Activated CD8-positive, alpha-beta memory T cell treated with anti-CD3 and anti-CD28 coated beads for 36 hours (primary cell): ENCODE data around the gene EFEMP2. TPM values are rescaled to one million over a fixed set of nuclear protein-coding genes. Genes with fewer than 3 reads are reported as not detected.
"Not testable (repeated sequence)": the region's sequence is repeated elsewhere in the genome, so short reads cannot be mapped to it uniquely, and the experiment has no call there.

Experiments used
- CTCF ChIA-PET: fragments of 350-600 bp; sonication (Branson Sonifier 250); formaldehyde crosslinking; loops from one replicate; lab custom pipeline; 2021; ENCODE audit warnings: antibody characterized with exemption; lab: Charles Lee
- POLR2A ChIA-PET: fragments of 350-600 bp; sonication (Branson Sonifier 250); formaldehyde crosslinking; loops from one replicate; lab custom pipeline; 2021; ENCODE audit warnings: antibody characterized with exemption; lab: Charles Lee
- total RNA-seq, 2 experiments: library from RNA; stranded (reverse); gene quantifications; one replicate each; pipeline ENCODE4 v1.2.3, GENCODE V29; 2021

Gene EFEMP2
- total RNA-seq, 2 experiments from 2014 or later, result 3.7 to 5.7 TPM

- ChIA-PET CTCF (interaction anchor here (8.1 kb wide), 1 partner anchor 31 kb away, joined by 163 read pairs; the partner anchor contains the start of genes CCDC85B and FIBP), POLR2A (interaction anchor here (3.0 kb wide), 1 partner anchor 17 kb away, joined by 15 read pairs; no protein-coding TSS in a partner anchor)
Observed at GRCh38 chr11:65856689-65857499, 15.7 kb downstream of the EFEMP2 start.

GRCh38 chr11:65855927-65856363 lies 16.7 kb downstream of the EFEMP2 start:
- CTCF ChIA-PET, result interaction anchor here (8.1 kb wide), 1 partner anchor 32 kb away, joined by 163 read pairs; the partner anchor contains the start of genes CCDC85B and FIBP
- POLR2A ChIA-PET, result interaction anchor here (0.6 kb wide), 1 partner anchor 277 kb away, joined by 4 read pairs; no protein-coding TSS in a partner anchor

GRCh38 chr11:65854852-65855837 lies 17.5 kb downstream of the EFEMP2 start:
- POLR2A ChIA-PET, result no interaction called here
- CTCF ChIA-PET, result no interaction called here

- CTCF ChIA-PET, result no interaction called here
- POLR2A ChIA-PET, result no interaction called here
Observed at GRCh38 chr11:65854161-65854592, 18.4 kb downstream of the EFEMP2 start.

GRCh38 chr11:65853246-65853979 lies 19.2 kb downstream of the EFEMP2 start:
- CTCF ChIA-PET, result interaction anchor here (0.6 to 3.6 kb wide), 5 partner anchors 31 to 142 kb away, joined by 3 to 17 read pairs (median 5); partner anchors contain the start of genes AP5B1, CCDC85B and FIBP
- POLR2A ChIA-PET, result interaction anchor here (1.0 kb wide), 1 partner anchor 10 kb away, joined by 3 read pairs; no protein-coding TSS in a partner anchor

- CTCF ChIA-PET, result interaction anchor here (0.6 to 3.6 kb wide), 5 partner anchors 32 to 348 kb away, joined by 3 to 17 read pairs (median 4); partner anchors contain the start of genes AP5B1, CCDC85B and FIBP
- POLR2A ChIA-PET, result interaction anchor here (0.6 to 1.6 kb wide), 6 partner anchors 8 to 190 kb away, joined by 3 to 5 read pairs (median 3); partner anchors contain the start of genes CCDC85B, FIBP and RELA
Observed at GRCh38 chr11:65852508-65853245, 19.9 kb downstream of the EFEMP2 start.

- ChIA-PET POLR2A (interaction anchor here (0.6 to 2.1 kb wide), 6 partner anchors 9 to 189 kb away, joined by 3 to 6 read pairs (median 4); partner anchors contain the start of genes CCDC85B, FIBP, RELA and SNX32), CTCF (interaction anchor here (1.0 to 3.6 kb wide), 7 partner anchors 13 to 141 kb away, joined by 3 to 17 read pairs (median 8); partner anchors contain the start of genes AP5B1, CCDC85B, FIBP and SNX32)
Observed at GRCh38 chr11:65851811-65852507, 20.6 kb downstream of the EFEMP2 start.

- POLR2A ChIA-PET, result interaction anchor here (0.6 to 2.1 kb wide), 4 partner anchors 18 to 699 kb away, joined by 3 to 6 read pairs (median 4); partner anchors contain the start of genes CCDC85B and SNX32
- CTCF ChIA-PET, result interaction anchor here (1.3 to 3.6 kb wide), 5 partner anchors 12 to 71 kb away, joined by 5 to 17 read pairs (median 8); partner anchors contain the start of genes AP5B1, CCDC85B, FIBP and SNX32
Observed at GRCh38 chr11:65851083-65851579, 21.5 kb downstream of the EFEMP2 start.

- ChIA-PET POLR2A (interaction anchor here (0.6 to 2.1 kb wide), 4 partner anchors 17 to 699 kb away, joined by 3 to 6 read pairs (median 4); partner anchors contain the start of genes CCDC85B and SNX32), CTCF (interaction anchor here (0.6 to 3.6 kb wide), 7 partner anchors 12 to 70 kb away, joined by 3 to 17 read pairs (median 8); partner anchors contain the start of genes AP5B1, CCDC85B, FIBP and SNX32)
Observed at GRCh38 chr11:65850217-65851082, 22.1 kb downstream of the EFEMP2 start.

GRCh38 chr11:65849771-65850216 lies 22.8 kb downstream of the EFEMP2 start:
- ChIA-PET CTCF (interaction anchor here (0.6 to 3.0 kb wide), 4 partner anchors 11 to 80 kb away, joined by 3 to 13 read pairs (median 3); no protein-coding TSS in a partner anchor), POLR2A (interaction anchor here (2.1 kb wide), 1 partner anchor 16 kb away, joined by 6 read pairs; the partner anchor contains the start of gene SNX32)

GRCh38 chr11:65849366-65849765 lies 23.2 kb downstream of the EFEMP2 start:
- CTCF ChIA-PET, result interaction anchor here (0.5 to 3.0 kb wide), 4 partner anchors 10 to 80 kb away, joined by 3 to 13 read pairs (median 3); partner anchors contain the start of gene FIBP
- POLR2A ChIA-PET, result no interaction called here

- CTCF ChIA-PET, result interaction anchor here (0.7 to 0.9 kb wide), 4 partner anchors 13 to 68 kb away, joined by 3 to 4 read pairs (median 3); partner anchors contain the start of gene FIBP
- POLR2A ChIA-PET, result not testable (repeated sequence)
Observed at GRCh38 chr11:65848693-65849092, 23.9 kb downstream of the EFEMP2 start.

- ChIA-PET POLR2A (interaction anchor here (0.7 kb wide), 2 partner anchors 40 to 202 kb away, joined by 3 to 5 read pairs; no protein-coding TSS in a partner anchor), CTCF (interaction anchor here (0.7 to 0.9 kb wide), 3 partner anchors 40 to 94 kb away, joined by 3 to 4 read pairs (median 3); partner anchors contain the start of gene FIBP)
Observed at GRCh38 chr11:65847746-65848145, 24.9 kb downstream of the EFEMP2 start.

GRCh38 chr11:65844231-65844872 lies 28.2 kb downstream of the EFEMP2 start:
- ChIA-PET CTCF (interaction anchor here (0.6 kb wide), 1 partner anchor 31 kb away, joined by 3 read pairs; no protein-coding TSS in a partner anchor), POLR2A (no interaction called here)
